OCI-LY3 (cell line): ENCODE measurements around the gene APOBEC3G.
A peak's percentile ranks its signal among the peaks of the same experiment; 100 is the strongest.

ENCODE experiments used
- H2AFZ ChIP-seq: fragments of 200-600, 300-600 bp; shearing (Covaris generic); 2 replicates; pipeline ENCODE4 v1.6.0; 2014; ENCODE audit warnings: antibody characterized with exemption, low read depth, low read length
- H3K27ac ChIP-seq: fragments of 200-600, 300-600 bp; sonication (generic); 2 replicates; pipeline ENCODE4 v1.5.1; 2014; ENCODE audit warnings: mild to moderate bottlenecking, low read length, moderate library complexity, mixed read lengths
- H3K27me3 ChIP-seq: fragments of 200-600, 300-600 bp; sonication (generic); 2 replicates; pipeline ENCODE4 v1.6.1; 2014; ENCODE audit warnings: low read depth, low read length, mixed read lengths
- H3K36me3 ChIP-seq: fragments of 200-600, 300-600 bp; sonication (generic); replicated peaks from 2 replicates; pipeline ENCODE3; 2014; ENCODE audit warnings: low read depth, low read length, mixed read lengths
- H3K4me1 ChIP-seq: fragments of 300-600, 200-600 bp; sonication (generic); 2 replicates; pipeline ENCODE4 v1.6.1; 2014; ENCODE audit warnings: low read length, mixed read lengths
- H3K4me2 ChIP-seq: fragments of 200-600, 300-600 bp; sonication (generic); 2 replicates; pipeline ENCODE4 v1.6.1; 2014; ENCODE audit warnings: low read length, mixed read lengths
- H3K4me3 ChIP-seq: fragments of 300-600, 200-600 bp; sonication (generic); 2 replicates; pipeline ENCODE4 v1.5.1; 2014; ENCODE audit warnings: antibody characterized with exemption, mild to moderate bottlenecking, low read length, moderate library complexity
- H3K79me2 ChIP-seq: fragments of 300-600, 200-600 bp; shearing (Covaris generic); 2 replicates; pipeline ENCODE4 v1.6.1; 2014; ENCODE audit warnings: mild to moderate bottlenecking, low read length, mixed read lengths
- H3K9ac ChIP-seq: fragments of 300-600, 200-600 bp; shearing (Covaris generic); 2 replicates; pipeline ENCODE4 v1.6.0; 2014; ENCODE audit warnings: mild to moderate bottlenecking, low read length, moderate library complexity
- H3K9me3 ChIP-seq: fragments of 200-600, 300-600 bp; shearing (Covaris generic); 2 replicates; pipeline ENCODE4 v1.6.1; 2014; ENCODE audit warnings: low read length, mixed read lengths; ENCODE audit not compliant: insufficient read depth
- H4K20me1 ChIP-seq: fragments of 200-600, 300-600 bp; sonication (generic); 2 replicates; pipeline ENCODE4 v1.6.1; 2016; ENCODE audit warnings: low read length, mixed read lengths; ENCODE audit not compliant: insufficient read depth
- EZH2phosphoT487 ChIP-seq: fragments of 200-600 bp; shearing (Covaris generic); IDR thresholded peaks from 2 replicates; pipeline ENCODE4 v1.6.1; 2018; ENCODE audit warnings: antibody characterized with exemption, mixed run types, low read depth
- TF ChIP-seq, protein P1 (sequence below): fragments of 200-600, 300-600 bp; sonication (generic); IDR thresholded peaks from 2 replicates; pipeline ENCODE4 v1.5.1; 2014; ENCODE audit warnings: antibody characterized with exemption, low read length, low read depth

The APOBEC3G gene

DNA sequence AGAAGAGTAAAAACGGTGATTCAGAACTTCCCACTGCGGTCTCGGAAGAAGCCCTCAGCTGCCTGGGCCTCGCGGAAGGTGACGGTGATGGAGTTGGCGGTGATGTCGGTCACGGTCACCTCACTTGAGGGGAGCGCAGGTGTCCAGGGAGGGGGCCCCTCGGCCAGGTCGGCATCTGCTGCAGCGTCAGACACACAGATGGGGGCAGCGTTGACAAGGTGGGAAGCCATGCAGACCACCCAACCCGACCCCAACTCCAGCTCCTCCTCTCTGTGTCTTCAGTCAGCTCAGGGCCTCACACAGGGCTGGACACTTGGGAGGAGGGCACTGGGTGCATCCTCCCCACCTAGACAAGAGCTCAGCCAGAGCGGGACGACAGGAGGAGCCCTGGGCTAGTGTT lies 56.8 kb downstream of the APOBEC3G start:
- Histone ChIP-seq H2AFZ (no peak overlapping the region), H4K20me1 (no peaks in the 10 kb centered on the region)

DNA sequence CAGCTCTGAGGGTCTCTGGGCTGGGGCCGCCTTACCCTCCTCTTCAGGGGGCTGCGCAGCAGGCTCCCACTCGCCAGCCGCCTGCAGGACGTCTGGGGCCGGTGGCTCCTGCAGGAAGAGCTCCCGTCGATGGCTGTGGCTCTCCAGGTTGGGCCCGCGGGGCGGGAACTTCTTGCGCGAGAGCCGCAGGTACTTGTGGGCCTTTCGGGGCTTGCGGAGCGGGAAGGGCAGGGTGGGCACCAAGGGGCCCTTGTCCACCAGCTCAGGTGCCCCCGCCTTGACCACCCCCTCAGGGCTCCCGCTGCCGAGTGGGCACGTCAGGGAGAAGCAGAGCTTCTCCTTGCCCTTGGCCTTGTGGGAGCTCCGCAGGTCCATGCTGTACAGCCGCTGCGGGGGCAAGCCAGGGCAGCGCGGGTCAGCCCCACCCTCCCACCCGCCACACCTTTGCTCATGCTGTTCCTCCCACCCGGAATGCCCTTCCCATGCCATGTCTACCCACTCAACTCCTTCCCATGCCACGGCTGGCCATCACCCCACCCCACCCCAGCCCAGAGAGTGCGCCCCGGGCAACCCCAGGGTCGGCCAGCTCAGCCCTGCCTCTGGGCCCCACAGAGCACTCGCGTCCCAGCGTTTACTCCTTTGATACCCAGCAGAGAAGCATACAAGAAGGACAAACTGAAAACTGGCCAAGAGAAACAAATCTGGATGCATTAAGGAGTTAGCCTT lies 57.5 kb downstream of the APOBEC3G start:
- Histone ChIP-seq H3K4me3 (no peak overlapping the region), H2AFZ (no peak overlapping the region), H3K79me2 (no peaks in the 10 kb centered on the region), H3K4me1 (no peaks in the 10 kb centered on the region), H4K20me1 (no peaks in the 10 kb centered on the region), H3K27ac (no peak overlapping the region), H3K27me3 (peaks cover 11% of the 10 kb centered on the region), H3K9me3 (no peaks in the 10 kb centered on the region), H3K4me2 (no peak overlapping the region), H3K9ac (no peak overlapping the region), H3K36me3 (no peaks in the 10 kb centered on the region)
- no peak for TF ChIP-seq EZH2phosphoT487
- TF ChIP-seq, protein P1, sequence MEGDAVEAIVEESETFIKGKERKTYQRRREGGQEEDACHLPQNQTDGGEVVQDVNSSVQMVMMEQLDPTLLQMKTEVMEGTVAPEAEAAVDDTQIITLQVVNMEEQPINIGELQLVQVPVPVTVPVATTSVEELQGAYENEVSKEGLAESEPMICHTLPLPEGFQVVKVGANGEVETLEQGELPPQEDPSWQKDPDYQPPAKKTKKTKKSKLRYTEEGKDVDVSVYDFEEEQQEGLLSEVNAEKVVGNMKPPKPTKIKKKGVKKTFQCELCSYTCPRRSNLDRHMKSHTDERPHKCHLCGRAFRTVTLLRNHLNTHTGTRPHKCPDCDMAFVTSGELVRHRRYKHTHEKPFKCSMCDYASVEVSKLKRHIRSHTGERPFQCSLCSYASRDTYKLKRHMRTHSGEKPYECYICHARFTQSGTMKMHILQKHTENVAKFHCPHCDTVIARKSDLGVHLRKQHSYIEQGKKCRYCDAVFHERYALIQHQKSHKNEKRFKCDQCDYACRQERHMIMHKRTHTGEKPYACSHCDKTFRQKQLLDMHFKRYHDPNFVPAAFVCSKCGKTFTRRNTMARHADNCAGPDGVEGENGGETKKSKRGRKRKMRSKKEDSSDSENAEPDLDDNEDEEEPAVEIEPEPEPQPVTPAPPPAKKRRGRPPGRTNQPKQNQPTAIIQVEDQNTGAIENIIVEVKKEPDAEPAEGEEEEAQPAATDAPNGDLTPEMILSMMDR: no peak

More for the DNA sequence above, 56.8 kb downstream of the APOBEC3G start:
- no peak overlapping the region for H3K4me2 ChIP-seq
- peaks cover 15% of the 10 kb centered on the region for H3K27me3 ChIP-seq
- H3K9ac ChIP-seq: no peak overlapping the region
- H3K79me2 ChIP-seq: no peaks in the 10 kb centered on the region
- H3K36me3 ChIP-seq: no peaks in the 10 kb centered on the region
- no peaks in the 10 kb centered on the region for H3K9me3 ChIP-seq
- H3K4me3 ChIP-seq: no peak overlapping the region
- H3K4me1 ChIP-seq: no peaks in the 10 kb centered on the region
- no peak overlapping the region for H3K27ac ChIP-seq
- TF ChIP-seq EZH2phosphoT487: no peak
- TF ChIP-seq, protein P1: no peak

DNA sequence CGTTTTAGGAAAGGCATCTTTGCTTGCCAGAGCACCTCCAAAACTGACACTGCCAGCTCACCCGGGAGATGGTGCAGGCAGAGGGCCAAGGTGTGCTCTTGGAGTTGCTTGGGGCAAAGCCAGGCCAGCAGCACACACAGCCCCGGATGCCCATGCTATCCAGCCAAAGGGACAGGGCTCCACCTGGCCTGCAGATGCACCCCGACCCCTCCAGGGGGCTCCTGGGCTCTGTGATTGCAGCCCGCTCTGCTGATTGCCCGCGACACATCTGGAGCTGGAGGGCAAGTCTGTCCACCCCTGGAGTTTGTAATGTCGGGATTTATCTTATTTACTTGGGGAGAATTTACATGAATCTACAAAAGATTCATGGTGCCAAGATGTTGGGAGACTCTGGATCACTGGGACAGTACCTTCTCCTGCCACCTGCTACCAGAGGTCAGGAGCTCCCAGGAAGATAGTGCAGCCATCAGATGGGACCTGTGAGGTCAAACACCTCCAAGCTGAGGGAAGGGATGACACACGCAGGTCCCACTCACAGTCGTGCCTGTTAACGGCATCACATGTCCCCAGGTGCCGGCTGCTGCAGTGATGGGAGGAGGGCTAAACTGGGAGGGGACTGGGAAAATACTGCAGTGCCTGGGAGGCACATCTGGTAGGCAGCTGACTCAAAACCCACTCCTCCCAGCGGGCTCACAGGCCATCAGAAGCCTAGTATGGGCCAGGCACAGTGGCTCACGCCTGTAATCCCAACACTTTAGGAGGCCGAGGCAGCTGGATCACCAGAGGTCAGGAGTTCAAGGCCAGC lies 58.2 kb downstream of the APOBEC3G start:
- no peak overlapping the region for H3K4me3 ChIP-seq
- no peaks in the 10 kb centered on the region for H3K79me2 ChIP-seq

DNA sequence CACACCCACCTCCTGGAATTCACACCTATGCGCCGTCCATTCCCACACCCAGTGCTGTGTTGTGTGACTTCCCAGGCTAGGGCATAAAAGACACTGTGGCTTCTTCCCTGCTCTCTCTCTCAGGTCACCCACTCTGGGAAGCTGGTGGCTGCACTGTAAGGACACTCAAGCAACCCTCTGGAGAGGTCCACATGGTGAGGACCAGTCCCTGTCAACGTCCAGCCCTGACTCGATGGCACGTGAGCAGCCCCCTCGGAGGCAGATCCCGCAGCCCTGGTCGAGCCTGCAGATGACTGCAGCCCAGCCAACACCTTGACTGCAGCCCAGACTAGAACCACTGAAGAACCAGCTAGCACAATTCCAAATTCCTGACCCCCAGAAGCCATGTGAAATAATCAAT lies 59.2 kb downstream of the APOBEC3G start:
- no peaks in the 10 kb centered on the region for H3K36me3 ChIP-seq
- no peaks in the 10 kb centered on the region for H4K20me1 ChIP-seq
- H2AFZ ChIP-seq: no peak overlapping the region
- no peaks in the 10 kb centered on the region for H3K4me1 ChIP-seq
- no peaks in the 10 kb centered on the region for H3K79me2 ChIP-seq
- H3K4me2 ChIP-seq: no peak overlapping the region
- H3K27me3 ChIP-seq: peaks cover 11% of the 10 kb centered on the region
- H3K9me3 ChIP-seq: no peaks in the 10 kb centered on the region
- H3K27ac ChIP-seq: no peak overlapping the region
- H3K4me3 ChIP-seq: no peak overlapping the region
- TF ChIP-seq, protein P1: no peak
- TF ChIP-seq EZH2phosphoT487: no peak
- H3K9ac ChIP-seq: no peak overlapping the region

More for the DNA sequence above, 58.2 kb downstream of the APOBEC3G start:
- Histone ChIP-seq H3K9me3 (no peaks in the 10 kb centered on the region), H3K27me3 (peaks cover 11% of the 10 kb centered on the region), H3K36me3 (no peaks in the 10 kb centered on the region), H3K4me2 (no peak overlapping the region), H4K20me1 (no peaks in the 10 kb centered on the region), H2AFZ (no peak overlapping the region), H3K9ac (no peak overlapping the region), H3K4me1 (no peaks in the 10 kb centered on the region), H3K27ac (no peak overlapping the region)
- TF ChIP-seq EZH2phosphoT487: no peak
- TF ChIP-seq, protein P1: peak; percentile 70
